HG03442 (cell line): ENCODE results near the gene VPS54.

ENCODE experiments used
- ATAC-seq: cut with Tn5 transposase; IDR thresholded peaks from one replicate; pipeline ENCODE4 v1.9.1; 2021; ENCODE audit warnings: mild to moderate bottlenecking, moderate library complexity; ENCODE audit not compliant: unreplicated experiment

The VPS54 gene

GRCh38 chr2:64024259-64024949, 5.2 kb upstream of the VPS54 start:
- no peak for ATAC-seq

- ATAC-seq = no peak
These were observed 4.4 kb upstream of the VPS54 start for GRCh38 chr2:64023485-64024258.

- ATAC-seq = no peak
These were observed 2.4 kb upstream of the VPS54 start for GRCh38 chr2:64021578-64021977.

- no peak for ATAC-seq
These were observed 824 bp upstream of the VPS54 start for GRCh38 chr2:64019975-64020528.

- peak; percentile 59 for ATAC-seq
These were observed 536 bp downstream of the VPS54 start for GRCh38 chr2:64018701-64019082.

GRCh38 chr2:64017811-64018700, 1.2 kb downstream of the VPS54 start:
- ATAC-seq = no peak

- ATAC-seq = no peak
These were observed 3.3 kb downstream of the VPS54 start for GRCh38 chr2:64015898-64016297.

- ATAC-seq = no peak
These were observed 3.8 kb downstream of the VPS54 start for GRCh38 chr2:64015391-64015790.

GRCh38 chr2:64014628-64015027, 4.6 kb downstream of the VPS54 start:
- ATAC-seq = no peak

- ATAC-seq = no peak
These were observed 6.2 kb downstream of the VPS54 start for GRCh38 chr2:64013053-64013452.

- no peak for ATAC-seq
These were observed 7.1 kb downstream of the VPS54 start for GRCh38 chr2:64012115-64012514.

- no peak for ATAC-seq
These were observed 10.7 kb downstream of the VPS54 start for GRCh38 chr2:64008434-64009009.

- no peak for ATAC-seq
These were observed 11.3 kb downstream of the VPS54 start for GRCh38 chr2:64007924-64008323.

GRCh38 chr2:64005707-64006356, 13.4 kb downstream of the VPS54 start:
- ATAC-seq = no peak

GRCh38 chr2:64003239-64003638, 16.0 kb downstream of the VPS54 start:
- ATAC-seq = no peak

GRCh38 chr2:64001382-64002101, 17.7 kb downstream of the VPS54 start:
- ATAC-seq = no peak

- no peak for ATAC-seq
These were observed 18.4 kb downstream of the VPS54 start for GRCh38 chr2:64000630-64001381.

- no peak for ATAC-seq
These were observed 20.2 kb downstream of the VPS54 start for GRCh38 chr2:63999049-63999448.
